Pancreas (tissue), 10 donors: ENCODE measurements around the gene AP4S1. TPM values are rescaled to one million over a fixed set of nuclear protein-coding genes. Genes with fewer than 3 reads are reported as not detected.
"Not testable (repeated sequence)": the region's sequence is repeated elsewhere in the genome, so short reads cannot be mapped to it uniquely, and the experiment has no call there.

ENCODE experiments used
- ATAC-seq, 4 donors: fragments of 200-7000 bp; cut with Tn5 transposase; one replicate each; pipeline versions ENCODE4 v1.8.0 to v1.9.1; 2020; ENCODE audit warnings: mild to moderate bottlenecking in 4 of 4, moderate library complexity in 4 of 4
- DNase-seq, 6 donors: peaks; one replicate each; pipeline ENCODE4 v3.0.0-alpha.2; 2020
- FAIRE-seq: peaks from 2 replicates; lab custom pipeline; 2012; peaks lifted over from hg19 to GRCh38; lab: Jason Lieb, UNC
- H3K27ac ChIP-seq, 4 donors: fragments of 200-600 bp; sonication (generic); 1 replicate in 3 of 4; 2 replicates in 1 of 4; pipeline versions ENCODE4 v1.5.0 to v1.8.0; 2020
- H3K27me3 ChIP-seq, 4 donors: fragments of 200-600 bp; one replicate each; pipeline ENCODE4 v1.8.0; 2021
- H3K36me3 ChIP-seq, 3 donors: fragments of 200-600 bp; sonication (generic) in 1 of 3; one replicate each; pipeline versions ENCODE4 v1.5.0 to v1.8.0; 2020 to 2021
- H3K4me1 ChIP-seq, 3 donors: fragments of 200-600 bp; one replicate each; pipeline ENCODE4 v1.8.0; 2021
- H3K4me3 ChIP-seq, 4 donors: fragments of 200-600 bp; sonication (generic) in 2 of 4; one replicate each; pipeline versions ENCODE4 v1.5.0 to v1.8.0; 2020 to 2021
- H3K9me3 ChIP-seq, 4 donors: fragments of 200-600 bp; one replicate each; pipeline ENCODE4 v1.8.0; 2021
- WGBS, 2 donors: extraction: QIAGEN DNeasy Blood & Tissue Kit; methylation state at CpG; one replicate each; pipeline ENCODE4 v1.1.7; 2013; 5-methylcytosine and 5-hydroxymethylcytosine counted together
- intact Hi-C, 3 donors: fragments of 100-400 bp; cut with DNase I; formaldehyde crosslinking; loops; one replicate each; pipeline versions ENCODE4 v1.11.1 to v1.14.2; 2022
- polyA plus RNA-seq, 2 donors: library from polyadenylated mRNA; stranded (reverse); fragments of 200-250 nt; gene quantifications; one replicate each; pipeline ENCODE4 v1.2.3, GENCODE V29; 2013
- total RNA-seq, 6 donors: library from RNA; stranded (reverse); fragmentation: NEBNext Ultra II Directional in 4 of 6; extraction: Animal tissue kit (Norgen Biotek cat#: 25700) in 4 of 6; gene quantifications; one replicate each; pipeline versions ENCODE4 v1.2.1 to v1.2.4, GENCODE V29; 2021 to 2023
- TF ChIP-seq, protein P1 (sequence below), 4 donors: fragments of 200-600 bp; sonication (generic) in 3 of 4; IDR thresholded peaks; one replicate each; pipeline versions ENCODE4 v1.5.0 to v1.8.0; 2021; ENCODE audit warnings: antibody characterized with exemption in 4 of 4
- donor health status: healthy with polysubstance abuse.
- donor health status: DM: no; HTN: no; CAD: no; lungs with moderate emphysema.
- donor health status: DM: no; HTN: no; CAD: no.
- donor health status: control.
- donor health status: control.
- donor health status: Bipolar disorder and iron deficiency.
- donor health status: DM: yes; HTN: yes; CAD: no.
- donor health status: DM: no; HTN: no; CAD: no.
- donor health status: DM: no; HTN: no; CAD: no.
- donor health status: DM: yes; HTN: yes; CAD: no.

Gene AP4S1, protein sequence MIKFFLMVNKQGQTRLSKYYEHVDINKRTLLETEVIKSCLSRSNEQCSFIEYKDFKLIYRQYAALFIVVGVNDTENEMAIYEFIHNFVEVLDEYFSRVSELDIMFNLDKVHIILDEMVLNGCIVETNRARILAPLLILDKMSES
- total RNA-seq (1 to 10 TPM; 2.8 to 5.6 (median 3.8) TPM), polyA plus RNA-seq (1 to 10 TPM; 5.0 to 5.6 TPM)

DNA sequence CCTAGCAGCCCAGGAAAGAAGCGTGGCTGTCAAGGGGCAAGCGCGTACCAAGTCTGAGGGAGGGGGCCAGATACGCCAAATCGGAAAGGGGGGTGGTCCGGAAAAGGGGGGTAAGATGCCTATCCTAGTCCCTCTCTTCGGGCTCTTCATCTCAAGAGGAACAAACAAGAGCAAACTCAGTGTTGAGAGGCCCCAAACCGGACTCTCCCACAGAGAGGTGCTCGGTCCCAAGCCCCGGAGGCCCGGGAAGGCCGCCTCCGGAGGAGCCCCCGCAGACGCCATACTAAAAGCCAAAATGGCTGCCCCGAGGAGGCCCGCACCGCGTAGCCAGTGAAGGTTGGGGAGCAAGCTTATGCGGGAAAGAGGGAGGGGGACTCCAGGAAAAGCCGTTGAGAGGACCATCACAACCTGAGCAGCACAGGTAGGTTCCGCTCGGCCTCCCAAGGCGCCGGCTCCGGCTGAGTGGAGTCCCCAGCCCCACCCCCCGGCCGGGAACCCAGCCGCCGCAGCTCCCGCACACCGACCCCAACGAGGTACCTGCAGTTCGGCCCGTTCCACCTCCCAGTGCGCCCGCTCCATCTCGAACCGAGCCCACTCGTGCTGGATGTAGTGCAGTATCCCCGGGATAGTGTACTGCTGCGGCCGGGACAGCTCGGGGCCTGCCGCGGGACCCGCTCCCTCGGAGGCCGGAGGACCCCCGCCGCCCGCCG lies at the start of gene AP4S1:
TSS of gene AP4S1 (plus strand) at position 283 of the 710 bp plus-strand sequence. CDS start 40,548 bp downstream, outside the sequence.
- intact Hi-C loops, result no loop called here
- WGBS, 2 donors, result 0% methylated on average over 50 to 53 of the region's 53 CpGs
- Histone ChIP-seq H3K36me3 (no peaks in the 10 kb centered on the region), H3K4me1 (peaks cover 3 to 18% (median 17%) of the 10 kb centered on the region in 3 donors), H3K27me3 (no peaks in the 10 kb centered on the region), H3K9me3 (no peaks in the 10 kb centered on the region), H3K27ac (peak within 1 kb of the TSS; percentile 83 to 98 (median 96)), H3K4me3 (peak within 1 kb of the TSS; percentile 63 to 94 (median 86))
- DNase-seq, result peak; percentile 35 to 87 (median 53)
- ATAC-seq, result peak; percentile 15 to 43 (median 38)
- no peak for FAIRE-seq
- TF ChIP-seq, protein P1, sequence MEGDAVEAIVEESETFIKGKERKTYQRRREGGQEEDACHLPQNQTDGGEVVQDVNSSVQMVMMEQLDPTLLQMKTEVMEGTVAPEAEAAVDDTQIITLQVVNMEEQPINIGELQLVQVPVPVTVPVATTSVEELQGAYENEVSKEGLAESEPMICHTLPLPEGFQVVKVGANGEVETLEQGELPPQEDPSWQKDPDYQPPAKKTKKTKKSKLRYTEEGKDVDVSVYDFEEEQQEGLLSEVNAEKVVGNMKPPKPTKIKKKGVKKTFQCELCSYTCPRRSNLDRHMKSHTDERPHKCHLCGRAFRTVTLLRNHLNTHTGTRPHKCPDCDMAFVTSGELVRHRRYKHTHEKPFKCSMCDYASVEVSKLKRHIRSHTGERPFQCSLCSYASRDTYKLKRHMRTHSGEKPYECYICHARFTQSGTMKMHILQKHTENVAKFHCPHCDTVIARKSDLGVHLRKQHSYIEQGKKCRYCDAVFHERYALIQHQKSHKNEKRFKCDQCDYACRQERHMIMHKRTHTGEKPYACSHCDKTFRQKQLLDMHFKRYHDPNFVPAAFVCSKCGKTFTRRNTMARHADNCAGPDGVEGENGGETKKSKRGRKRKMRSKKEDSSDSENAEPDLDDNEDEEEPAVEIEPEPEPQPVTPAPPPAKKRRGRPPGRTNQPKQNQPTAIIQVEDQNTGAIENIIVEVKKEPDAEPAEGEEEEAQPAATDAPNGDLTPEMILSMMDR (IDR thresholded peaks at IDR 0.05), result no peak

DNA sequence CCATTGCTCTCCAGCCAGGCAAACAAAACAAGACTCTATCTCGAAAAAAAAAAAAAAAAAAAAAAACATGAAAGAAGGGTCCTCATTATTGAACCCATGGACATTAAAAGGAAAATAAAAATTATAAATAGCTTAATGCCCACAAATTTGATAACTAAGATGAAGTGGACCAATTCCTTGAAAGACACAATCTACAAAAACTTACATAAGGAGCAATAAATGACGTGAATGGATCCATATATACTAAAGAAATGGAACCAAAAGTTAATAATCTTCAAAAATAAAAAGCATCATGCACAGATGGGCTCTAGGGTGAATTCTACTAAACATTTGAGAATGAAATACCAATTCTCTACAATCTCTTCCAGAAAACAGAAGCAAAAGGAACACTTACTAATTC lies 47.7 kb upstream of the AP4S1 start:
- Histone ChIP-seq H3K27ac (no peak overlapping the region), H3K9me3 (no peaks in the 10 kb centered on the region), H3K27me3 (no peaks in the 10 kb centered on the region), H3K4me1 (peaks cover 6 to 24% (median 14%) of the 10 kb centered on the region in 3 donors), H3K36me3 (no peaks in the 10 kb centered on the region), H3K4me3 (no peak overlapping the region)
- ATAC-seq (no peak), FAIRE-seq (no peak), DNase-seq (no peak)
- WGBS, 2 donors, result 62 to 80% methylated on average over 2 of the region's 2 CpGs
- TF ChIP-seq, protein P1 (IDR thresholded peaks at IDR 0.05), result no peak
- intact Hi-C loops, result loop anchor here in 1 of 3 donors (10.0 kb wide), 1 partner anchor 107 kb away; no protein-coding TSS in a partner anchor

DNA sequence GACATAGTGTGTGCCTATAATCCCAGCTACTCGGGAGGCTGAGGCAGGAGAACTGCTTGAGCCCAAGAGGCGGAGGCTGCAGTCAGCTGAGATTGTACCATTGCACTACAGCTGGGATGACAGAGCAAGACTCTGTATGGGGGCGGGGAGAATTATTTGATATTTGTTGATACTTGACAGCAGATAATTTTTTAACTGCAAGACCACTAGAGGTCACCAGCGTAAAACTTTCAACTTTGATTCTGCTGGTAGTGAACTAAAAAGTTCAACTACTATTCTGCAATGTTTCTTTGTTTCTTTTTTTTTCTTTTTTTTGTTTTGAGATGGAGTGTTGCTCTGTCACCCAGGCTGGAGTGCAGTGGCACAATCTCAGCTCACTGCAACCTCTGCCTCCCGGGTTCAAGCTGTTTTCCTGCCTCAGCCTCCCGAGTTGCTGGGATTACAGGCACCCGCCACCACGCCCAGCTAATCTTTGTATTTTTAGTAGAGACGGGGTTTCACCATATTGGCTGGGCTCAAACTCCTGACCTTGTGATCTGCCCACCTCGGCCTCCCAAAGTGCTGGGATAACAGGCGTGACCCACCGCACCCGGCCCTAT lies 45.2 kb upstream of the AP4S1 start:
- not testable (repeated sequence) for H3K4me3 ChIP-seq, H3K27me3 ChIP-seq, H3K36me3 ChIP-seq, FAIRE-seq, H3K9me3 ChIP-seq, H3K27ac ChIP-seq
- intact Hi-C loops, result loop anchor here in 1 of 3 donors (5.0 kb wide), 1 partner anchor 102 kb away; no protein-coding TSS in a partner anchor
- ATAC-seq (peak; percentile 79 to 94 (median 92)), DNase-seq (peak in 3 of 6 donors; percentile 24 to 58 (median 48))
- TF ChIP-seq, protein P1 (IDR thresholded peaks at IDR 0.05), result peak in 2 of 4 donors; percentile 39 to 52
- WGBS, 2 donors, result 63 to 70% methylated on average over 13 of the region's 13 CpGs
- peaks cover 0 to 13% (median 0%) of the 10 kb centered on the region in 3 donors for H3K4me1 ChIP-seq

DNA sequence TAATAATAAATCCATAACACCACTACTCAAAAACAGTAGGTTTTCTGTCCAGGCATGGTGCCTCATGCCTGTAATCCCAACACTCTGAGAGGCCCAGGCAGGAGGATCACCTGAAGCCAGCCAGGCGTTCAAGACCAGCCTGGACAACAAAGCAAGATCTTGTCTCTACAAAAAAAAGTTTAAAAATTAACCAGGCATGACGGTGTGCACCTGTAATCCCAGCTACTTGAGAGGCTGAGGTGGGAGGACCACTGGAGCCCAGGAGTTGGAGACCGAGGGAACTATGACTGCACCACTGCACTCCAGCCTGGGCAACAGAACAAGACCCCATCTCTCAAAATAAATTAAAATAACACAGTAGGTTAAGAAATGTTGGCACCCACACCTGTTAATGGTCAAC lies 44.5 kb upstream of the AP4S1 start:
- H3K4me1 ChIP-seq, result peaks cover 0 to 8% (median 0%) of the 10 kb centered on the region in 3 donors
- WGBS, 2 donors, result 56 to 57% methylated on average over 3 of the region's 3 CpGs
- H3K27me3 ChIP-seq, result no peaks in the 10 kb centered on the region
- H3K27ac ChIP-seq, result no peak overlapping the region
- FAIRE-seq, result no peak
- intact Hi-C loops, result loop anchor here in 1 of 3 donors (5.0 kb wide), 1 partner anchor 101 kb away; no protein-coding TSS in a partner anchor
- H3K36me3 ChIP-seq, result no peaks in the 10 kb centered on the region
- H3K4me3 ChIP-seq, result no peak overlapping the region
- TF ChIP-seq, protein P1 (IDR thresholded peaks at IDR 0.05), result no peak
- no peak for DNase-seq
- ATAC-seq, result no peak
- no peaks in the 10 kb centered on the region for H3K9me3 ChIP-seq
